Heart left ventricle (tissue), 13 donors: ENCODE measurements around the gene LFNG.

Experiments used
- POLR2A ChIP-seq, 2 donors: fragments of 450-650 bp; IDR thresholded peaks; one replicate each; pipeline ENCODE4 v1.6.1; 2017; ENCODE audit warnings: antibody characterized with exemption in 2 of 2, mild to moderate bottlenecking in 2 of 2, moderate library complexity in 2 of 2
- TF ChIP-seq, protein P1 (sequence below), 12 donors: fragments of 200-600 bp; sonication (generic) in 4 of 12; IDR thresholded peaks; one replicate each; pipeline versions ENCODE4 v1.5.0 to v1.8.0; 2018 to 2022; ENCODE audit warnings: antibody characterized with exemption in 12 of 12, mild to moderate bottlenecking in 5 of 12
- donor health status: ischemic (EF 13 %, LVEDD 7.1; RV severe dilation, severe dysfunction).
- donor health status: DM: no; HTN: yes; CAD: no.
- donor health status: DM: no; HTN: no; CAD: no.
- donor health status: ischemic (EF 25% LVEDD 6.9; RV normal size, moderate dysfunction).
- donor health status: ischemic (EF 25% LVEDD 5.7; RV mildly dilated, moderate dysfunction).
- donor health status: ischemic (EF 35%, LVEDD 5.7; RV mildly dilated, moderate dysfunction).
- donor health status: nonischemic (EF 11% LVEDD 7.7; RV severe dilation, severe dysfunction).
- donor health status: DM: yes; HTN: yes; CAD: no.
- donor health status: PGD.
- donor health status: ischemic (EF 29% LVEDD 5.4; RV normal size, mild dysfunction).
- donor health status: nonischemic (EF 23%, LVEDD 6.1; RV moderate dilation, normal function).

DNA sequence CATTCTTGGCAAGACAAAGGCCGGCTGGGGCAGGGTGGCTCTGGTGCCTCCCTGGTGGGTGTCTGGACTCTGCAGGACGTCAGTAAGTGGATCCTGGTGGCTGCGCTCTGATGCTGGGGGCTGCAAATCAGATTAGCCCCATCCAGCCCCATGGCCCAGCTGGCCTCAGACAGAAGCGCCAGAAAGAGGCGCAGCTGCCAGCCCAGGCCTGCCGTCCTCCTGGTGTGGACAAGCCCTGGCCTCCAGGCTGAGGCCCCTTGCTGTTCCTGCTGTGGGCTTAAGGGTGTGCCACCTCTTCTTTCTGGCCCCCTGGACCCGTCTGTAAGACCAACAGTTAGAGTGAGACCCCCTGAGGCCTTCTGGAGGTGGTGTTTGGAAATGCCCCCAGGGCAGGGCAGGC lies 5.9 kb upstream of the LFNG start:
- TF ChIP-seq POLR2A (IDR thresholded peaks at IDR 0.05) = no peak
- TF ChIP-seq, protein P1, sequence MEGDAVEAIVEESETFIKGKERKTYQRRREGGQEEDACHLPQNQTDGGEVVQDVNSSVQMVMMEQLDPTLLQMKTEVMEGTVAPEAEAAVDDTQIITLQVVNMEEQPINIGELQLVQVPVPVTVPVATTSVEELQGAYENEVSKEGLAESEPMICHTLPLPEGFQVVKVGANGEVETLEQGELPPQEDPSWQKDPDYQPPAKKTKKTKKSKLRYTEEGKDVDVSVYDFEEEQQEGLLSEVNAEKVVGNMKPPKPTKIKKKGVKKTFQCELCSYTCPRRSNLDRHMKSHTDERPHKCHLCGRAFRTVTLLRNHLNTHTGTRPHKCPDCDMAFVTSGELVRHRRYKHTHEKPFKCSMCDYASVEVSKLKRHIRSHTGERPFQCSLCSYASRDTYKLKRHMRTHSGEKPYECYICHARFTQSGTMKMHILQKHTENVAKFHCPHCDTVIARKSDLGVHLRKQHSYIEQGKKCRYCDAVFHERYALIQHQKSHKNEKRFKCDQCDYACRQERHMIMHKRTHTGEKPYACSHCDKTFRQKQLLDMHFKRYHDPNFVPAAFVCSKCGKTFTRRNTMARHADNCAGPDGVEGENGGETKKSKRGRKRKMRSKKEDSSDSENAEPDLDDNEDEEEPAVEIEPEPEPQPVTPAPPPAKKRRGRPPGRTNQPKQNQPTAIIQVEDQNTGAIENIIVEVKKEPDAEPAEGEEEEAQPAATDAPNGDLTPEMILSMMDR (IDR thresholded peaks at IDR 0.05) = no peak
